Measurements from ENCODE around the gene WBP2NL. TPM values are rescaled to one million over a fixed set of nuclear protein-coding genes. Genes with fewer than 3 reads are reported as not detected.

Gene WBP2NL
- 1 to 10 TPM; 1.1 to 1.5 (median 1.3) TPM for total RNA-seq

- TF ChIP-seq CTCF (IDR thresholded peaks at IDR 0.05; ENCODE audit: low read depth): no peak
Measured at GRCh38 chr22:41998361-41999261, at the start of gene WBP2NL. Gene WBP2NL (plus strand): TSS chr22:41998788. CDS start chr22:41998819, 31 bp downstream.

- no peak for TF ChIP-seq CTCF (IDR thresholded peaks at IDR 0.05; ENCODE audit: low read depth)
Measured at GRCh38 chr22:41949297-41949965, 49.2 kb upstream of the WBP2NL start.

GRCh38 chr22:41951898-41952474 is 46.6 kb upstream of the WBP2NL start, which contains the start of gene SMIM45:
Gene SMIM45 (plus strand): TSS chr22:41952150.
- TF ChIP-seq CTCF (IDR thresholded peaks at IDR 0.05; ENCODE audit: low read depth): no peak

GRCh38 chr22:41952713-41953112 is 45.9 kb upstream of the WBP2NL start:
- no peak for TF ChIP-seq CTCF (IDR thresholded peaks at IDR 0.05; ENCODE audit: low read depth)

- TF ChIP-seq CTCF (IDR thresholded peaks at IDR 0.05; ENCODE audit: low read depth): no peak
Measured at GRCh38 chr22:41957941-41958556, 40.5 kb upstream of the WBP2NL start.

GRCh38 chr22:41963453-41964111 is 35.0 kb upstream of the WBP2NL start:
- no peak for TF ChIP-seq CTCF (IDR thresholded peaks at IDR 0.05; ENCODE audit: low read depth)

Data from subcutaneous adipose tissue (tissue), 4 donors.